Prostate gland (tissue), 2 donors: Measurements from ENCODE around the gene SCUBE1.

Experiments
- POLR2A ChIP-seq: fragments of 450-650 bp; IDR thresholded peaks from one replicate; pipeline ENCODE4 v1.6.1; 2016; ENCODE audit warnings: antibody characterized with exemption, mild to moderate bottlenecking
- POLR2AphosphoS5 ChIP-seq: sonication (generic); formaldehyde crosslinking; IDR thresholded peaks from one replicate; pipeline ENCODE4 v1.6.1; 2017; ENCODE audit warnings: antibody characterized with exemption
- TF ChIP-seq, protein P1 (sequence below), 4 experiments: fragments of 200-600 bp in 2 of 4; fragments of 450-650 bp in 2 of 4; sonication (generic) in 2 of 4; IDR thresholded peaks; 1 replicate in 3 of 4; 2 replicates in 1 of 4; pipeline ENCODE4 v1.5.1; 2016 to 2019; ENCODE audit warnings: antibody characterized with exemption in 4 of 4, mild to moderate bottlenecking in 2 of 4, moderate library complexity in 2 of 4

DNA sequence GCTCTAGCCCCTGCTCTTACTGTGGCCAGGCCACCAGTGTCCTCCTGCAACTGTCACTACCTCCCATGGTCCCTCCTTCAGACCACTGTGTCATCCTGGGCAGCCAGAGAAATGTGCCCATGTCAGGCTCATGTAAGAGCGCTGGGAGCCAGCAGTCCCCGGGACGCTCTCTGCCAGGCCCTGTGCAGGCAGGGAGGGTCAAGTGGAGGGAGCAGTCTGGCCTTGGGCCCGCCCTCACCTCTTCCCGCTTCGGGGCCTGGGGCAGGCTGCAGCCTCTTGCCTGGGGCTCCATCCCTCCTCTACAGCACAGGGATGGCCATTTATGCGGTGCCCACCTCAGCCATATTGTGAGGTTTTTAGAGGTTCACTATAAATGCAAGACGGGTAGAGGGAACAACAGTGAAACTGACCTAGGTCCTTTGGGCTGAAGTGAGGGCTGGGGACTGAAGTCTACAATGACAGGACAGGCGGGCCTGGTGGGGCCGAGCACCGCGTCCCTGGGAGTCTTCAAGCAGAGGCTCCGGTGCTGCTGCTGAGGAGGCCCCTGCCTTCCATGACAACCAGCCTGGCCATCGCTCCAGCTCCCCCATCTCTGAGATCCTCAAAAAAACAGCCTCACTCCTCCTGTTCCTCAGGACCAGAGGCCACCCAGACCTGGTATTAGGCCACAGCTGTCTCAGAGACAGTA is 101.3 kb downstream of the SCUBE1 start:
- TF ChIP-seq, protein P1, sequence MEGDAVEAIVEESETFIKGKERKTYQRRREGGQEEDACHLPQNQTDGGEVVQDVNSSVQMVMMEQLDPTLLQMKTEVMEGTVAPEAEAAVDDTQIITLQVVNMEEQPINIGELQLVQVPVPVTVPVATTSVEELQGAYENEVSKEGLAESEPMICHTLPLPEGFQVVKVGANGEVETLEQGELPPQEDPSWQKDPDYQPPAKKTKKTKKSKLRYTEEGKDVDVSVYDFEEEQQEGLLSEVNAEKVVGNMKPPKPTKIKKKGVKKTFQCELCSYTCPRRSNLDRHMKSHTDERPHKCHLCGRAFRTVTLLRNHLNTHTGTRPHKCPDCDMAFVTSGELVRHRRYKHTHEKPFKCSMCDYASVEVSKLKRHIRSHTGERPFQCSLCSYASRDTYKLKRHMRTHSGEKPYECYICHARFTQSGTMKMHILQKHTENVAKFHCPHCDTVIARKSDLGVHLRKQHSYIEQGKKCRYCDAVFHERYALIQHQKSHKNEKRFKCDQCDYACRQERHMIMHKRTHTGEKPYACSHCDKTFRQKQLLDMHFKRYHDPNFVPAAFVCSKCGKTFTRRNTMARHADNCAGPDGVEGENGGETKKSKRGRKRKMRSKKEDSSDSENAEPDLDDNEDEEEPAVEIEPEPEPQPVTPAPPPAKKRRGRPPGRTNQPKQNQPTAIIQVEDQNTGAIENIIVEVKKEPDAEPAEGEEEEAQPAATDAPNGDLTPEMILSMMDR (IDR thresholded peaks at IDR 0.05): no peak
- TF ChIP-seq POLR2A (no peak), POLR2AphosphoS5 (no peak)
